Measurements from ENCODE around the gene HCN1.
"Not testable (repeated sequence)": the region's sequence is repeated elsewhere in the genome, so short reads cannot be mapped to it uniquely, and the experiment has no call there.

HCN1 gene

GRCh38 chr5:45372629-45373028 is 323.6 kb downstream of the HCN1 start:
- DNase-seq (ENCODE audit: low spot score) = no peak
- no peak for TF ChIP-seq CTCF (IDR thresholded peaks at IDR 0.05; ENCODE audit: borderline replicate concordance, control extremely low read depth, extremely low read depth, insufficient read depth, missing control alignments)

GRCh38 chr5:45371423-45371822 is 324.8 kb downstream of the HCN1 start:
- in situ Hi-C loops (cut with MboI; ENCODE audit: low sequenced_read_pairs, unreplicated experiment) = not testable (repeated sequence)

More at GRCh38 chr5:45372629-45373028, 323.6 kb downstream of the HCN1 start:
- in situ Hi-C loops (cut with MboI; ENCODE audit: low sequenced_read_pairs, unreplicated experiment) = no loop called here

GRCh38 chr5:45355189-45355992 is 340.8 kb downstream of the HCN1 start:
- no peak for TF ChIP-seq CTCF (IDR thresholded peaks at IDR 0.05; ENCODE audit: borderline replicate concordance, control extremely low read depth, extremely low read depth, insufficient read depth, missing control alignments)
- DNase-seq (ENCODE audit: low spot score) = no peak
- in situ Hi-C loops (cut with MboI; ENCODE audit: low sequenced_read_pairs, unreplicated experiment) = no loop called here

More at GRCh38 chr5:45371423-45371822, 324.8 kb downstream of the HCN1 start:
- not testable (repeated sequence) for DNase-seq (ENCODE audit: low spot score)

- in situ Hi-C loops (cut with MboI; ENCODE audit: low sequenced_read_pairs, unreplicated experiment) = no loop called here
- no peak for TF ChIP-seq CTCF (IDR thresholded peaks at IDR 0.05; ENCODE audit: borderline replicate concordance, control extremely low read depth, extremely low read depth, insufficient read depth, missing control alignments)
Measured at GRCh38 chr5:45336464-45336863, 359.7 kb downstream of the HCN1 start.

GRCh38 chr5:45335978-45336377 is 360.2 kb downstream of the HCN1 start:
- TF ChIP-seq CTCF (IDR thresholded peaks at IDR 0.05; ENCODE audit: borderline replicate concordance, control extremely low read depth, extremely low read depth, insufficient read depth, missing control alignments) = no peak
- in situ Hi-C loops (cut with MboI; ENCODE audit: low sequenced_read_pairs, unreplicated experiment) = no loop called here
- DNase-seq (ENCODE audit: low spot score) = no peak

More at GRCh38 chr5:45336464-45336863, 359.7 kb downstream of the HCN1 start:
- no peak for DNase-seq (ENCODE audit: low spot score)

- in situ Hi-C loops (cut with MboI; ENCODE audit: low sequenced_read_pairs, unreplicated experiment) = no loop called here
- TF ChIP-seq CTCF (IDR thresholded peaks at IDR 0.05; ENCODE audit: borderline replicate concordance, control extremely low read depth, extremely low read depth, insufficient read depth, missing control alignments) = no peak
Measured at GRCh38 chr5:45335346-45335745, 360.8 kb downstream of the HCN1 start.

GRCh38 chr5:45334939-45335338 is 361.2 kb downstream of the HCN1 start:
- in situ Hi-C loops (cut with MboI; ENCODE audit: low sequenced_read_pairs, unreplicated experiment) = no loop called here
- no peak for TF ChIP-seq CTCF (IDR thresholded peaks at IDR 0.05; ENCODE audit: borderline replicate concordance, control extremely low read depth, extremely low read depth, insufficient read depth, missing control alignments)
- DNase-seq (ENCODE audit: low spot score) = no peak

More at GRCh38 chr5:45335346-45335745, 360.8 kb downstream of the HCN1 start:
- no peak for DNase-seq (ENCODE audit: low spot score)

- in situ Hi-C loops (cut with MboI; ENCODE audit: low sequenced_read_pairs, unreplicated experiment); DNase-seq (ENCODE audit: low spot score): not testable (repeated sequence)
Measured at GRCh38 chr5:45312627-45313026, 383.6 kb downstream of the HCN1 start.

Measured in GM13976 (cell line).